OCI-LY1 (cell line): ENCODE data around the gene ACKR2.

ENCODE experiments used
- H2AFZ ChIP-seq: fragments of 200-600 bp; sonication (generic), shearing (Covaris generic); 2 replicates; pipeline ENCODE4 v1.6.0; 2014; ENCODE audit warnings: antibody characterized with exemption, mild to moderate bottlenecking, low read length
- H3F3A ChIP-seq: fragments of 200-600 bp; sonication (generic), shearing (Covaris generic); 2 replicates; pipeline ENCODE4 v1.6.0; 2014; ENCODE audit warnings: mild to moderate bottlenecking, antibody characterized with exemption, low read length, moderate library complexity; ENCODE audit not compliant: insufficient read depth
- H3K27ac ChIP-seq: fragments of 200-600 bp; sonication (generic); 2 replicates; pipeline ENCODE4 v1.5.1; 2014; ENCODE audit warnings: low read length, mixed run types, mild to moderate bottlenecking, low read depth; ENCODE audit not compliant: poor library complexity, severe bottlenecking
- H3K27me3 ChIP-seq: fragments of 200-600 bp; sonication (generic); 2 replicates; pipeline ENCODE4 v1.6.0; 2014; ENCODE audit warnings: antibody characterized with exemption, mild to moderate bottlenecking, low read length, moderate library complexity; ENCODE audit not compliant: insufficient read depth
- H3K36me3 ChIP-seq: fragments of 200-600 bp; sonication (generic); 2 replicates; pipeline ENCODE4 v1.6.1; 2014; ENCODE audit warnings: mild to moderate bottlenecking, antibody characterized with exemption, low read length, moderate library complexity, mixed read lengths; ENCODE audit not compliant: insufficient read depth
- H3K4me1 ChIP-seq: fragments of 200-600 bp; sonication (generic); 2 replicates; pipeline ENCODE4 v1.5.1; 2014; ENCODE audit warnings: mild to moderate bottlenecking, low read length, moderate library complexity; ENCODE audit not compliant: insufficient read depth, severe bottlenecking
- H3K4me2 ChIP-seq: fragments of 200-600 bp; sonication (generic), shearing (Covaris generic); 2 replicates; pipeline ENCODE4 v1.6.1; 2014; ENCODE audit warnings: low read length
- H3K4me3 ChIP-seq: fragments of 200-600 bp; sonication (generic); 2 replicates; pipeline ENCODE4 v1.5.1; 2014; ENCODE audit warnings: low read length, low read depth, mild to moderate bottlenecking, mixed read lengths; ENCODE audit not compliant: poor library complexity, severe bottlenecking
- H3K79me2 ChIP-seq: fragments of 200-600 bp; shearing (Covaris generic); 2 replicates; pipeline ENCODE4 v1.6.1; 2016; ENCODE audit warnings: mixed run types, low read length, mixed read lengths; ENCODE audit not compliant: insufficient read depth
- H3K9ac ChIP-seq: fragments of 200-600 bp; sonication (generic), shearing (Covaris generic); 2 replicates; pipeline ENCODE4 v1.6.1; 2014; ENCODE audit warnings: mild to moderate bottlenecking, low read length, mixed read lengths
- H3K9me2 ChIP-seq: fragments of 200-600 bp; sonication (generic), shearing (Covaris generic); 2 replicates; pipeline ENCODE4 v1.6.1; 2014; ENCODE audit warnings: low read depth, mild to moderate bottlenecking, low read length, mixed read lengths
- H3K9me3 ChIP-seq: fragments of 200-600 bp; shearing (Covaris generic); 2 replicates; pipeline ENCODE4 v1.6.1; 2014; ENCODE audit warnings: low read length, mixed read lengths
- H4K20me1 ChIP-seq: fragments of 200-600 bp; sonication (generic), shearing (Covaris generic); 2 replicates; pipeline ENCODE4 v1.6.0; 2016; ENCODE audit warnings: mild to moderate bottlenecking, low read length; ENCODE audit not compliant: insufficient read depth
- CTCF ChIP-seq: fragments of 200-600 bp; sonication (generic), shearing (Covaris generic); IDR thresholded peaks from 2 replicates; pipeline ENCODE4 v1.5.1; 2017; ENCODE audit warnings: mild to moderate bottlenecking, antibody characterized with exemption, low read length, moderate library complexity, mixed read lengths
- EZH2 ChIP-seq: fragments of 200-600 bp; sonication (generic), shearing (Covaris generic); IDR thresholded peaks from 2 replicates; pipeline ENCODE4 v1.8.0; 2017; ENCODE audit warnings: borderline replicate concordance, mixed run types, mild to moderate bottlenecking, antibody characterized with exemption, low read length, moderate library complexity, mixed read lengths

The ACKR2 gene

GRCh38 chr3:42853056-42853455 is 43.8 kb downstream of the ACKR2 start:
- no peaks in the 10 kb centered on the region for H3K9me3 ChIP-seq
- H3K4me1 ChIP-seq, result no peaks in the 10 kb centered on the region
- no peaks in the 10 kb centered on the region for H4K20me1 ChIP-seq
- H3K36me3 ChIP-seq, result no peaks in the 10 kb centered on the region
- H3F3A ChIP-seq, result no peaks in the 10 kb centered on the region
- H3K4me2 ChIP-seq, result no peak overlapping the region
- no peak overlapping the region for H3K9ac ChIP-seq
- no peak overlapping the region for H3K27ac ChIP-seq
- H3K4me3 ChIP-seq, result no peak overlapping the region
- no peak overlapping the region for H2AFZ ChIP-seq
- H3K9me2 ChIP-seq, result no peaks in the 10 kb centered on the region
- H3K79me2 ChIP-seq, result no peaks in the 10 kb centered on the region
- no peak for TF ChIP-seq CTCF
- TF ChIP-seq EZH2, result no peak
- no peaks in the 10 kb centered on the region for H3K27me3 ChIP-seq

- Histone ChIP-seq H3K9me3 (no peaks in the 10 kb centered on the region), H3K36me3 (no peaks in the 10 kb centered on the region), H2AFZ (no peak overlapping the region), H3F3A (no peaks in the 10 kb centered on the region), H3K4me3 (no peak overlapping the region), H3K9ac (no peak overlapping the region), H3K4me2 (no peak overlapping the region), H3K4me1 (no peaks in the 10 kb centered on the region), H3K27ac (no peak overlapping the region), H3K79me2 (no peaks in the 10 kb centered on the region), H3K27me3 (no peaks in the 10 kb centered on the region), H4K20me1 (no peaks in the 10 kb centered on the region), H3K9me2 (no peaks in the 10 kb centered on the region)
- TF ChIP-seq CTCF, result no peak
- no peak for TF ChIP-seq EZH2
Measured at GRCh38 chr3:42853739-42854302, 44.6 kb downstream of the ACKR2 start.

GRCh38 chr3:42855219-42855546 is 45.9 kb downstream of the ACKR2 start:
- Histone ChIP-seq H3F3A (no peaks in the 10 kb centered on the region), H4K20me1 (no peaks in the 10 kb centered on the region), H3K4me3 (no peak overlapping the region), H3K4me1 (no peaks in the 10 kb centered on the region), H3K27me3 (no peaks in the 10 kb centered on the region), H3K4me2 (no peak overlapping the region), H2AFZ (no peak overlapping the region), H3K9ac (no peak overlapping the region), H3K79me2 (no peaks in the 10 kb centered on the region), H3K9me3 (no peaks in the 10 kb centered on the region), H3K36me3 (no peaks in the 10 kb centered on the region), H3K27ac (no peak overlapping the region), H3K9me2 (no peaks in the 10 kb centered on the region)
- TF ChIP-seq CTCF (no peak), EZH2 (no peak)
